HepG2 (cell line): Measurements from ENCODE around the gene JPT1. TPM values are rescaled to one million over a fixed set of nuclear protein-coding genes. Genes with fewer than 3 reads are reported as not detected.

Experiments used
- CBX5 ChIP-seq: sonication (generic); formaldehyde crosslinking; IDR thresholded peaks from 2 replicates; pipeline ENCODE4 v1.4.0; 2020; ENCODE audit warnings: missing genetic modification reagents, borderline replicate concordance
- HMGXB3 ChIP-seq: sonication (generic); formaldehyde crosslinking; IDR thresholded peaks from 2 replicates; pipeline ENCODE4 v1.4.0; 2020; ENCODE audit warnings: missing genetic modification reagents, borderline replicate concordance
- MLXIP ChIP-seq: sonication (generic); formaldehyde crosslinking; IDR thresholded peaks from 2 replicates; pipeline ENCODE4 v1.9.0; 2021; ENCODE audit warnings: missing genetic modification reagents, borderline replicate concordance
- NFAT5 ChIP-seq: sonication (generic); formaldehyde crosslinking; IDR thresholded peaks from 2 replicates; pipeline ENCODE4 v1.4.0; 2020; ENCODE audit warnings: missing genetic modification reagents
- RARA ChIP-seq: IDR thresholded peaks from 2 replicates; pipeline ENCODE4 v1.6.1; 2016; ENCODE audit warnings: missing genetic modification reagents, missing compliant biosample characterization
- RARG ChIP-seq: sonication (generic); formaldehyde crosslinking; IDR thresholded peaks from 2 replicates; pipeline ENCODE4 v1.4.0; 2020; ENCODE audit warnings: low read depth, mild to moderate bottlenecking, missing genetic modification reagents
- THAP11 ChIP-seq: IDR thresholded peaks from 2 replicates; pipeline ENCODE4 v1.6.1; 2016; ENCODE audit warnings: missing biosample characterization, missing genetic modification reagents
- YY1 ChIP-seq: IDR thresholded peaks from 2 replicates; pipeline ENCODE4 v1.6.1; 2011; ENCODE audit warnings: low read length, low read depth, moderate library complexity, mild to moderate bottlenecking; ENCODE audit not compliant: insufficient read depth, insufficient replicate concordance
- ZFAT ChIP-seq: sonication (generic); formaldehyde crosslinking; conservative IDR thresholded peaks from 2 replicates; pipeline ENCODE4 v1.8.1; 2023; ENCODE audit warnings: missing genetic modification reagents, inconsistent platforms
- ZFP37 ChIP-seq: sonication (generic); formaldehyde crosslinking; IDR thresholded peaks from 2 replicates; pipeline ENCODE4 v1.4.0; 2020; ENCODE audit warnings: missing genetic modification reagents, borderline replicate concordance
- ZMAT3 ChIP-seq: sonication (generic); formaldehyde crosslinking; conservative IDR thresholded peaks from 2 replicates; pipeline ENCODE4 v1.7.0; 2021; ENCODE audit warnings: missing genetic modification reagents
- ZNF383 ChIP-seq: sonication (generic); formaldehyde crosslinking; IDR thresholded peaks from 2 replicates; pipeline ENCODE4 v1.4.0; 2020; ENCODE audit warnings: missing genetic modification reagents, mild to moderate bottlenecking, borderline replicate concordance
- ZNF503 ChIP-seq: sonication (generic); formaldehyde crosslinking; IDR thresholded peaks from 2 replicates; pipeline ENCODE4 v1.4.0; 2020; ENCODE audit warnings: missing genetic modification reagents
- ZNF747 ChIP-seq: sonication (generic); formaldehyde crosslinking; IDR thresholded peaks from 2 replicates; pipeline ENCODE4 v1.8.1; 2023; ENCODE audit warnings: missing genetic modification reagents, mild to moderate bottlenecking, borderline replicate concordance
- ZSCAN22 ChIP-seq: sonication (generic); formaldehyde crosslinking; IDR thresholded peaks from 2 replicates; pipeline ENCODE4 v1.4.0; 2020; ENCODE audit warnings: mild to moderate bottlenecking, missing genetic modification reagents
- polyA plus RNA-seq, 8 experiments: library from polyadenylated mRNA; depleted of rRNA in 3 of 8; stranded (reverse) in 7 of 8; unstranded in 1 of 8; fragments of >200 nt; fragmentation: Illumina TruSeq in 4 of 8; extraction: Trizol in 4 of 8; gene quantifications; 2 replicates each; pipeline versions ENCODE4 v1.2.1 to v1.2.3, GENCODE V29; 2011 to 2016; ENCODE audit warnings: low read depth in 4 of 8, missing spikeins in 1 of 8, mixed read lengths in 1 of 8; ENCODE audit not compliant: insufficient read depth in 1 of 8
- total RNA-seq, 5 experiments: library from RNA; depleted of rRNA; stranded (reverse); fragments of >200 nt; fragmentation: Illumina TruSeq; extraction: Trizol; gene quantifications; 2 replicates each; pipeline ENCODE4 v1.2.3, GENCODE V29; 2016; ENCODE audit warnings: low read depth in 1 of 5

JPT1 gene
- total and polyA plus RNA-seq, 2 of the 13 experiments (the other 11 are each of a cell fraction or from before 2014, with no cell fraction given) = 43.3 to 256 TPM

- TF ChIP-seq MLXIP (CRISPR knock-in tag) = no peak
- no peak for TF ChIP-seq ZFP37
- TF ChIP-seq ZSCAN22 (CRISPR knock-in tag) = no peak
- peak; percentile 55 for TF ChIP-seq THAP11 (CRISPR knock-in tag)
- no peak for TF ChIP-seq ZNF383 (CRISPR knock-in tag)
- no peak for TF ChIP-seq ZNF503 (CRISPR knock-in tag)
- TF ChIP-seq RARG (CRISPR knock-in tag) = no peak
- peak; percentile 92 for TF ChIP-seq RARA
- TF ChIP-seq ZNF747 (CRISPR knock-in tag) = no peak
- TF ChIP-seq YY1 = no peak
- 0 out of 2 replicates have a peak, but pooled peaks have one; percentile 26 for TF ChIP-seq ZMAT3
- TF ChIP-seq ZFAT (CRISPR knock-in tag) = no peak
- TF ChIP-seq CBX5 = peak; percentile 80; the same call in 1 of the 2 replicates
- no peak for TF ChIP-seq NFAT5 (CRISPR knock-in tag)
- 0 out of 2 replicates have a peak, but pooled peaks have one; percentile 43 for TF ChIP-seq HMGXB3
Measured at GRCh38 chr17:75096082-75096625, 58.2 kb downstream of the JPT1 start (continued).
